GM12878 (cell line): ENCODE measurements around the gene LMF1. TPM values are rescaled to one million over a fixed set of nuclear protein-coding genes. Genes with fewer than 3 reads are reported as not detected.

Source experiments
- ATAC-seq: fragments of 200-7000 bp; cut with Tn5 transposase; 3 replicates; pipeline ENCODE4 v1.9.1; 2020; ENCODE audit warnings: mild to moderate bottlenecking, moderate library complexity
- BruUV-seq: library from RNA; stranded (reverse); fragments of 400-500 nt; replicated peaks from 2 replicates; lab custom pipeline; 2021; lab: Mats Ljungman, UMichigan
- CTCF ChIA-PET: fragments of 300-600 bp; sonication (Branson Sonifier 250); formaldehyde crosslinking; extraction: SDS; loops from one replicate; lab custom pipeline; 2021; ENCODE audit warnings: inconsistent platforms; lab: Yijun Ruan, JAX
- POLR2A ChIA-PET: fragments of 350-600 bp; formaldehyde crosslinking; extraction: SDS; loops from one replicate; lab custom pipeline; 2021; ENCODE audit warnings: inconsistent platforms; lab: Charles Lee
- RAD21 ChIA-PET: fragments of 300-600 bp; sonication (Branson Sonifier 250); formaldehyde crosslinking; loops from one replicate; lab custom pipeline; 2023; ENCODE audit warnings: antibody characterized with exemption; ENCODE audit not compliant: unreplicated experiment; lab: Charles Lee
- SMC1A ChIA-PET: fragments of 300-600 bp; sonication (Branson Sonifier 250); formaldehyde crosslinking; loops from one replicate; lab custom pipeline; 2023; ENCODE audit not compliant: unreplicated experiment, uncharacterized antibody; lab: Charles Lee
- DNase-seq: peaks from one replicate; pipeline ENCODE4 v3.0.0-alpha.2; 2011; ENCODE audit warnings: low read depth, low spot score
- FAIRE-seq: peaks from 3 replicates; lab custom pipeline; 2011; peaks lifted over from hg19 to GRCh38; lab: Jason Lieb, UNC
- H2AFZ ChIP-seq: 2 replicates; pipeline ENCODE4 v1.6.0; 2011; ENCODE audit warnings: low read depth, low read length, control low read depth; ENCODE audit not compliant: control insufficient read depth
- H3K27ac ChIP-seq: 2 replicates; pipeline ENCODE4 v1.5.1; 2011; ENCODE audit warnings: control low read depth; ENCODE audit not compliant: control insufficient read depth, insufficient read depth
- H3K27me3 ChIP-seq, 2 experiments: replicated peaks in 1 of 2; 2 replicates each; pipeline versions ENCODE4 v1.6.0 to v1.6.1; 2011; ENCODE audit warnings: low read length in 1 of 2; ENCODE audit not compliant: control insufficient read depth in 2 of 2, insufficient read depth in 2 of 2
- H3K36me3 ChIP-seq, 2 experiments: 2 replicates each; pipeline ENCODE4 v1.5.1; 2011; ENCODE audit warnings: low read length in 1 of 2; ENCODE audit not compliant: control insufficient read depth in 2 of 2, insufficient read depth in 2 of 2
- H3K4me1 ChIP-seq: 2 replicates; pipeline ENCODE4 v1.6.1; 2011; ENCODE audit warnings: mild to moderate bottlenecking, low read length, moderate library complexity, mixed read lengths; ENCODE audit not compliant: control insufficient read depth, insufficient read depth
- H3K4me2 ChIP-seq: 2 replicates; pipeline ENCODE4 v1.6.0; 2011; ENCODE audit warnings: control low read depth; ENCODE audit not compliant: control insufficient read depth, insufficient read depth
- H3K4me3 ChIP-seq: fragments of 200-600 bp; sonication (generic); 2 replicates; pipeline ENCODE4 v1.5.1; 2016
- H3K79me2 ChIP-seq: 2 replicates; pipeline ENCODE4 v1.6.0; 2011; ENCODE audit warnings: low read length; ENCODE audit not compliant: control insufficient read depth, insufficient read depth
- H3K9ac ChIP-seq: 2 replicates; pipeline ENCODE4 v1.8.0; 2011; ENCODE audit warnings: low read length, control low read depth, mixed read lengths; ENCODE audit not compliant: control insufficient read depth, insufficient read depth
- H3K9me3 ChIP-seq: replicated peaks from 3 replicates; pipeline ENCODE4 v1.5.1; 2011; ENCODE audit warnings: mild to moderate bottlenecking, low read length; ENCODE audit not compliant: control insufficient read depth, insufficient read depth
- H4K20me1 ChIP-seq: 2 replicates; pipeline ENCODE4 v1.6.0; 2011; ENCODE audit not compliant: control insufficient read depth, insufficient read depth
- BCL3 ChIP-seq: IDR thresholded peaks from 2 replicates; pipeline ENCODE4 v1.6.1; 2011; ENCODE audit warnings: borderline replicate concordance, low read depth, mild to moderate bottlenecking, moderate library complexity, low read length; ENCODE audit not compliant: insufficient read depth, poor library complexity, severe bottlenecking
- HCFC1 ChIP-seq: fragments of 150-350 bp; IDR thresholded peaks from 2 replicates; pipeline ENCODE4 v1.6.1; 2014; ENCODE audit warnings: low read length
- IRF3 ChIP-seq: fragments of 450-650 bp; IDR thresholded peaks from 2 replicates; pipeline ENCODE4 v1.6.1; 2014; ENCODE audit warnings: mild to moderate bottlenecking
- KAT2A ChIP-seq: conservative IDR thresholded peaks from 2 replicates; pipeline ENCODE4 v1.6.1; 2011; ENCODE audit warnings: low read depth, low read length; ENCODE audit not compliant: control insufficient read depth
- KDM1A ChIP-seq: fragments of 200-600 bp; sonication (generic); IDR thresholded peaks from 2 replicates; pipeline ENCODE4 v1.6.1; 2016; ENCODE audit warnings: borderline replicate concordance
- PBX3 ChIP-seq: IDR thresholded peaks from 2 replicates; pipeline ENCODE4 v1.6.1; 2011; ENCODE audit warnings: mild to moderate bottlenecking, low read depth, low read length, moderate library complexity; ENCODE audit not compliant: insufficient replicate concordance
- PKNOX1 ChIP-seq: fragments of 450-650 bp; IDR thresholded peaks from 2 replicates; pipeline ENCODE4 v1.6.1; 2016; ENCODE audit warnings: mild to moderate bottlenecking
- TCF3 ChIP-seq: IDR thresholded peaks from 2 replicates; pipeline ENCODE4 v1.6.1; 2012; ENCODE audit warnings: low read depth, mild to moderate bottlenecking, low read length, borderline replicate concordance; ENCODE audit not compliant: insufficient read depth
- YBX1 ChIP-seq: fragments of 450-650 bp; IDR thresholded peaks from 2 replicates; pipeline ENCODE4 v1.6.1; 2016; ENCODE audit warnings: antibody characterized with exemption
- YY1 ChIP-seq: IDR thresholded peaks from 2 replicates; pipeline ENCODE4 v1.6.1; 2011; ENCODE audit warnings: low read depth, mild to moderate bottlenecking, low read length
- ZBTB40 ChIP-seq: fragments of 450-650 bp; IDR thresholded peaks from 2 replicates; pipeline ENCODE4 v1.6.1; 2016; ENCODE audit warnings: mild to moderate bottlenecking, moderate library complexity, borderline replicate concordance
- ZNF274 ChIP-seq: IDR thresholded peaks from one replicate; pipeline ENCODE4 v1.8.0; 2011; ENCODE audit not compliant: insufficient read length, insufficient read depth
- WGBS: methylation state at CpG from one replicate; pipeline ENCODE4 v1.1.6; 2016; ENCODE audit warnings: low lambda C conversion rate; ENCODE audit not compliant: insufficient replicate concordance, insufficient coverage; ENCODE audit errors: missing lambda C conversion rate; 5-methylcytosine and 5-hydroxymethylcytosine counted together
- in situ Hi-C: fragments of 300-500 bp; cut with MboI; formaldehyde crosslinking; loops from 9 replicates; pipeline ENCODE4 v1.14.3; 2018; ENCODE audit warnings: mixed read lengths
- intact Hi-C: fragments of 100-400 bp; cut with micrococcal nuclease; formaldehyde crosslinking; loops from one replicate; pipeline ENCODE4 v1.14.2; 2022; ENCODE audit not compliant: unreplicated experiment
- polyA plus RNA-seq, 11 experiments: library from polyadenylated mRNA; depleted of rRNA in 4 of 11; unstranded in 6 of 11; stranded (reverse) in 5 of 11; fragments of >200 nt; fragmentation: Nextera tagmentation in 4 of 11; fragmentation: Illumina TruSeq in 1 of 11; extraction: Ambion mirVana in 4 of 11; extraction: Trizol in 1 of 11; gene quantifications; 1 replicate in 1 of 11; 2 replicates in 10 of 11; pipeline versions ENCODE4 v1.2.1 to v1.2.3, GENCODE V29; 2011 to 2016; ENCODE audit warnings: inconsistent platforms in 2 of 11, missing spikeins in 2 of 11, low read depth in 1 of 11
- total RNA-seq, 4 experiments: library from RNA; depleted of rRNA in 3 of 4; stranded (reverse); fragments of >200 nt in 3 of 4; fragmentation: Illumina TruSeq in 1 of 4; extraction: Trizol in 1 of 4; gene quantifications; 2 replicates each; pipeline versions ENCODE4 v1.2.1 to v1.2.3, GENCODE V29; 2013 to 2021

LMF1 gene
- total and polyA plus RNA-seq, 10 of the 15 experiments (the other 5 are each of a cell fraction or from before 2014, with no cell fraction given): 0.18 to 3.2 (median 1.4) TPM; not detected in 1

- no peak overlapping the region for H3K4me2 ChIP-seq
- no peak for FAIRE-seq
- DNase-seq: no peak
- intact Hi-C loops: no loop called here
- ChIA-PET RAD21 (no interaction called here), CTCF (no interaction called here), SMC1A (no interaction called here), POLR2A (no interaction called here)
- in situ Hi-C loops: no loop called here
- no peaks in the 10 kb centered on the region for H3K27me3 ChIP-seq
- no peak overlapping the region for H3K9ac ChIP-seq
- no peak overlapping the region for H3K4me3 ChIP-seq
- 34% methylated on average over 8 of the region's 8 CpGs for WGBS
- no peaks in the 10 kb centered on the region for H3K79me2 ChIP-seq
- ATAC-seq: no peak
- H3K27ac ChIP-seq: no peak overlapping the region
- H3K4me1 ChIP-seq: no peaks in the 10 kb centered on the region
- no peaks in the 10 kb centered on the region for H3K36me3 ChIP-seq
- BruUV-seq: no TSS peak
- no peak overlapping the region for H2AFZ ChIP-seq
- TF ChIP-seq TCF3 (no peak), HCFC1 (no peak), KAT2A (no peak), ZNF274 (no peak), BCL3 (no peak), YY1 (no peak), KDM1A (no peak), PBX3 (no peak), PKNOX1 (no peak), ZBTB40 (no peak), YBX1 (no peak), IRF3 (no peak)
- H3K9me3 ChIP-seq: no peaks in the 10 kb centered on the region
- H4K20me1 ChIP-seq: no peaks in the 10 kb centered on the region
Observed at GRCh38 chr16:1014221-1014620, 43.4 kb upstream of the LMF1 start.
